GM21619 (cell line): ENCODE results near the gene SLC20A1.
"Not testable (repeated sequence)": the region's sequence is repeated elsewhere in the genome, so short reads cannot be mapped to it uniquely, and the experiment has no call there.

ENCODE experiments used
- ATAC-seq: cut with Tn5 transposase; IDR thresholded peaks from one replicate; pipeline ENCODE4 v1.9.1; 2021; ENCODE audit not compliant: unreplicated experiment

The SLC20A1 gene

GRCh38 chr2:112645310-112646101, at the start of gene SLC20A1:
TSS of gene SLC20A1 (plus strand) at chr2:112645939. CDS start at chr2:112646829, 890 bp downstream.
- ATAC-seq: peak; percentile 85

GRCh38 chr2:112597537-112598322, 48.0 kb upstream of the SLC20A1 start:
- ATAC-seq: no peak

GRCh38 chr2:112600634-112601033, 45.1 kb upstream of the SLC20A1 start:
- no peak for ATAC-seq

GRCh38 chr2:112601754-112602153, 44.0 kb upstream of the SLC20A1 start:
- no peak for ATAC-seq

GRCh38 chr2:112602917-112603316, 42.8 kb upstream of the SLC20A1 start:
- no peak for ATAC-seq

- ATAC-seq: no peak
Measured at GRCh38 chr2:112603731-112604130, 42.0 kb upstream of the SLC20A1 start.

GRCh38 chr2:112604952-112605351, 40.8 kb upstream of the SLC20A1 start:
- ATAC-seq: no peak

GRCh38 chr2:112605926-112606325, 39.8 kb upstream of the SLC20A1 start:
- no peak for ATAC-seq

- ATAC-seq: no peak
Measured at GRCh38 chr2:112606547-112606946, 39.2 kb upstream of the SLC20A1 start.

- ATAC-seq: no peak
Measured at GRCh38 chr2:112607680-112608438, 37.9 kb upstream of the SLC20A1 start.

- ATAC-seq: not testable (repeated sequence)
Measured at GRCh38 chr2:112609320-112609719, 36.4 kb upstream of the SLC20A1 start.

GRCh38 chr2:112612283-112612682, 33.5 kb upstream of the SLC20A1 start:
- ATAC-seq: not testable (repeated sequence)

GRCh38 chr2:112614201-112614840, 31.4 kb upstream of the SLC20A1 start:
- ATAC-seq: no peak

GRCh38 chr2:112615051-112615450, 30.7 kb upstream of the SLC20A1 start:
- ATAC-seq: no peak

GRCh38 chr2:112615798-112616197, 29.9 kb upstream of the SLC20A1 start:
- ATAC-seq: not testable (repeated sequence)

GRCh38 chr2:112618383-112618782, 27.4 kb upstream of the SLC20A1 start:
- no peak for ATAC-seq

GRCh38 chr2:112621790-112622527, 23.8 kb upstream of the SLC20A1 start:
- no peak for ATAC-seq

- ATAC-seq: no peak
Measured at GRCh38 chr2:112622528-112622849, 23.2 kb upstream of the SLC20A1 start.

- peak; percentile 73 for ATAC-seq
Measured at GRCh38 chr2:112623913-112624777, 21.6 kb upstream of the SLC20A1 start.
